Measurements from ENCODE around the gene C22orf15. TPM values are rescaled to one million over a fixed set of nuclear protein-coding genes. Genes with fewer than 3 reads are reported as not detected.

The C22orf15 gene
- total RNA-seq, 3 donors from 2014 or later = 0.44 TPM; not detected in 2

DNA sequence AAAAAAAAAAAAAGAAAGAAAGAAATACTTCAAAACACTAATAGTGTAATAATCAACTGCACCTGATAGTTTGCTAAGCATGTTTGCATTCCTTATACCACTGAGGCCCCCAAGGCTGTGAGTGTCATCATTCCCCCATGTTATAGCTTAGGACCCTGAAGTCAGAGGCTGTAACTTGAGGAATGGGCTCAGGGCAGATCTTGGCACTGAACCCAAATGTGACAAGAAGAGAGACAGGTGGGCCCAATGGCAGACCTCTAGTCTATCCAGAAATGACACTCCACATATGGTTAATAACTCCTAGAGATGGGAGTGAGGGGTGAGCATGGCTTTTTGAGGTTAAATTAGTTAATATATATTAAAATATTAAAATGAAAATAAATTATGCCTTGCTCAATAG, 25.1 kb upstream of the C22orf15 start:
- no peak for DNase-seq
- Histone ChIP-seq H3K4me1 (ENCODE audit: low read depth) (no peaks in the 10 kb centered on the region), H3K4me3 (no peak overlapping the region), H3K36me3 (ENCODE audit: low read depth) (no peaks in the 10 kb centered on the region), H3K9me3 (no peaks in the 10 kb centered on the region)
- no peak for ATAC-seq
- intact Hi-C loops (cut with DNase I, micrococcal nuclease) = no loop called here
- TF ChIP-seq, protein P1, sequence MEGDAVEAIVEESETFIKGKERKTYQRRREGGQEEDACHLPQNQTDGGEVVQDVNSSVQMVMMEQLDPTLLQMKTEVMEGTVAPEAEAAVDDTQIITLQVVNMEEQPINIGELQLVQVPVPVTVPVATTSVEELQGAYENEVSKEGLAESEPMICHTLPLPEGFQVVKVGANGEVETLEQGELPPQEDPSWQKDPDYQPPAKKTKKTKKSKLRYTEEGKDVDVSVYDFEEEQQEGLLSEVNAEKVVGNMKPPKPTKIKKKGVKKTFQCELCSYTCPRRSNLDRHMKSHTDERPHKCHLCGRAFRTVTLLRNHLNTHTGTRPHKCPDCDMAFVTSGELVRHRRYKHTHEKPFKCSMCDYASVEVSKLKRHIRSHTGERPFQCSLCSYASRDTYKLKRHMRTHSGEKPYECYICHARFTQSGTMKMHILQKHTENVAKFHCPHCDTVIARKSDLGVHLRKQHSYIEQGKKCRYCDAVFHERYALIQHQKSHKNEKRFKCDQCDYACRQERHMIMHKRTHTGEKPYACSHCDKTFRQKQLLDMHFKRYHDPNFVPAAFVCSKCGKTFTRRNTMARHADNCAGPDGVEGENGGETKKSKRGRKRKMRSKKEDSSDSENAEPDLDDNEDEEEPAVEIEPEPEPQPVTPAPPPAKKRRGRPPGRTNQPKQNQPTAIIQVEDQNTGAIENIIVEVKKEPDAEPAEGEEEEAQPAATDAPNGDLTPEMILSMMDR (IDR thresholded peaks at IDR 0.05) = no peak

DNA sequence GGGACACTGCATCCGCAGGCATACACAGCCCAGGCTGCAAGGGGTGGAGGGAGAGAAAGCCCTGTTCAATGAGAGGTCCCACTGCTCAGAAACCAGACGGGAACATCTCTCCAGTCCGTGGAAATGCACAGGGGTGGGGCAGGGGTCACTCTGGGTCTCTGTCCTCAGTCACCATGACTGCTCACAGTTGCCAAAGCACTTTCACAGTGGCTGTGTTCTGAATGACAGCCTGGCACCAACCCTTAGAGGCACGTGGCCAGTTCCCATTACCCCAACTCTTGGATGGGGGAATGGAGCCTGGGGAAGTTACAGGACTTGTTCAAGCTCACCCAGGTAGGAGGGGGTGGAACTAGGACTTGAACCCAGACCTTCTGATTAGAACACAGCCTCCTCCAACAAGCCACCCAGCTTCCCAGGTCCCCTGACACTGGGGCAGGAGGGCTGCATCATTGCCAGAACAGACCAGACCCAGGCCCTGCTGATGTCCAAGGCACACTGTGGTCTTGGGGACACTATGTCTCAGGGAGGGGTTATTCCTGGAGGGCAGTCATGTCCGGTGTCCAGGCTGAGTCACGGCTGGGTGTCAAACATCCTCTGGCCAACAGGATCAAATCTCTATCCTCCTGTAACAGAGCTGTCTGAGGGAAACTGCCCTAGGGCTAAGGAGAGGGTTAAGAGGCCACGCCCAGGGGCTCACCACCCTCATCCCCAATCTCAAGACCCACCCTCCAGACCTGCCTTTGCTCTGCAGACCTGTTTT, 20.1 kb upstream of the C22orf15 start:
- ATAC-seq (no peak), DNase-seq (no peak)
- Histone ChIP-seq H3K4me1 (ENCODE audit: low read depth) (no peaks in the 10 kb centered on the region), H3K9me3 (no peaks in the 10 kb centered on the region), H3K36me3 (ENCODE audit: low read depth) (no peaks in the 10 kb centered on the region), H3K4me3 (no peak overlapping the region)
- intact Hi-C loops (cut with DNase I, micrococcal nuclease) = no loop called here
- TF ChIP-seq, protein P1 (IDR thresholded peaks at IDR 0.05) = no peak

DNA sequence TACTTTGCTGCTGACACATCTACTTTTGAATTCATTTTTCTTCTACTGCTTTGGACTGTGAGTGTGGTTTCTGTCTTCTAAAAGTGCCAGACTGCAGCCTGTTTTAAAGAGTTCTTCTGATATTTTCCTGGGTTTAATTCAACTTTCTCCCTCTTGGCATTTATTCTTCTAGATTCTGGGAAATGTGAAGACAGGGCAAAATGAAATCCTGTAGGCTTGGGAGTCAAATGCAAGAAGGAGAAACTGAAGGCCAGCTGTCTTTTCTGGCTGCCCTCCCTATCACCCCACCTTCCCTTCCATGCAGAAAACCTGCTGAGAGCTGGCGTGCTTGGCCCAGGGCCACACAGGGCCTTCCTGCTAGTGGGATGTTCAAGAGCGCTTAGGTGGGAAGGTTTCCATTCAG, 19.5 kb upstream of the C22orf15 start:
- Histone ChIP-seq H3K9me3 (no peaks in the 10 kb centered on the region), H3K4me1 (ENCODE audit: low read depth) (no peaks in the 10 kb centered on the region), H3K4me3 (no peak overlapping the region), H3K36me3 (ENCODE audit: low read depth) (no peaks in the 10 kb centered on the region)
- intact Hi-C loops (cut with DNase I, micrococcal nuclease) = no loop called here
- TF ChIP-seq, protein P1 (IDR thresholded peaks at IDR 0.05) = no peak
- ATAC-seq (no peak), DNase-seq (no peak)

DNA sequence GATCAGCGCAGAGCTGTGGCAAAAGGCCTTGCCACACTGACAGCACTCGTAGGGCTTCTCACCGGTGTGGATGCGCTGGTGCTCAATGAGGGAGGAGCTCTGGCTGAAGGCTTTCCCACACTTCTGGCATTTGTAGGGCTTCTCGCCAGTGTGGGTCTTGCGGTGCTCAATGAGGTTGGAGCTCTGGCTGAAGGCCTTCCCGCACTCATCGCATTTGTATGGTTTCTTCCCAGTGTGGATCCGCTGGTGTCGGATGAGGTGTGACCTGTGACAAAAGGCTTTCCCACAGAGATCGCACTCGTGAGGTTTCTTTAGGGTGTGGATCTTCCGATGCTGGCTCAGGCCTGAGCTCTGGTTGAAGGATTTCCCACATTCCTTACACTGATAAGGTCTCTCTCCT, 18.8 kb upstream of the C22orf15 start:
- no peaks in the 10 kb centered on the region for H3K9me3 ChIP-seq
- no peak overlapping the region for H3K4me3 ChIP-seq
- no peak for DNase-seq
- no peaks in the 10 kb centered on the region for H3K4me1 ChIP-seq (ENCODE audit: low read depth)
- H3K36me3 ChIP-seq (ENCODE audit: low read depth) = no peaks in the 10 kb centered on the region
- TF ChIP-seq, protein P1 (IDR thresholded peaks at IDR 0.05) = no peak
- ATAC-seq = no peak
- intact Hi-C loops (cut with DNase I, micrococcal nuclease) = no loop called here

DNA sequence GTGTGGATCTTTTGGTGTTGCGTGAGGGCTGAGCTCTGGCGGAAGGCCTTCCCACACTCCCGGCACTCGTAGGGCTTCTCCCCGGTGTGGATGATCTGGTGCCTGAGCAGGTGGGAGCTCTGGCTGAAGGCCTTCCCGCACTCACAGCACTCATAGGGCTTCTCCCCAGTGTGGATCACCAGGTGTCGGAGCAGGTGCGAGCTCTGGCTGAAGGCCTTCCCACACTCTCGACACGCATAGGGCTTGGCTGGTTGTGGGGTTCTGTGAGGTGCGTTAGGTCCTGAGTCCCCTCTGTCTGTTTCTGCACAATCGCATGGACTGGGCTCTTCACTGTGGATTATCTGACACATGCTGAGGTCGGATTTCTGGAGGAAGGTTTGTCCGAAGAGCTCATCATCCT, 18.3 kb upstream of the C22orf15 start:
- DNase-seq (no peak), ATAC-seq (no peak)
- intact Hi-C loops (cut with DNase I, micrococcal nuclease) = no loop called here

More for the DNA sequence above, 18.3 kb upstream of the C22orf15 start:
- H3K4me3 ChIP-seq = no peak overlapping the region
- H3K9me3 ChIP-seq = no peaks in the 10 kb centered on the region
- no peaks in the 10 kb centered on the region for H3K36me3 ChIP-seq (ENCODE audit: low read depth)
- TF ChIP-seq, protein P1 (IDR thresholded peaks at IDR 0.05) = no peak
- H3K4me1 ChIP-seq (ENCODE audit: low read depth) = no peaks in the 10 kb centered on the region

Measured in mucosa of descending colon (tissue), 3 donors.